Forelimb muscle (tissue), 1 donor: ENCODE data around the gene EXOSC9. TPM values are rescaled to one million over a fixed set of nuclear protein-coding genes. Genes with fewer than 3 reads are reported as not detected.
"Not testable (repeated sequence)": the region's sequence is repeated elsewhere in the genome, so short reads cannot be mapped to it uniquely, and the experiment has no call there.

Source experiments
- DNase-seq: peaks from one replicate; pipeline ENCODE4 v3.0.0-alpha.2; 2013; ENCODE audit warnings: low read depth
- polyA plus RNA-seq: library from polyadenylated mRNA; unstranded; fragments of 120-200 nt; gene quantifications from one replicate; pipeline ENCODE4 v1.2.1, GENCODE V29; 2013; ENCODE audit not compliant: insufficient read length

EXOSC9 gene, protein sequence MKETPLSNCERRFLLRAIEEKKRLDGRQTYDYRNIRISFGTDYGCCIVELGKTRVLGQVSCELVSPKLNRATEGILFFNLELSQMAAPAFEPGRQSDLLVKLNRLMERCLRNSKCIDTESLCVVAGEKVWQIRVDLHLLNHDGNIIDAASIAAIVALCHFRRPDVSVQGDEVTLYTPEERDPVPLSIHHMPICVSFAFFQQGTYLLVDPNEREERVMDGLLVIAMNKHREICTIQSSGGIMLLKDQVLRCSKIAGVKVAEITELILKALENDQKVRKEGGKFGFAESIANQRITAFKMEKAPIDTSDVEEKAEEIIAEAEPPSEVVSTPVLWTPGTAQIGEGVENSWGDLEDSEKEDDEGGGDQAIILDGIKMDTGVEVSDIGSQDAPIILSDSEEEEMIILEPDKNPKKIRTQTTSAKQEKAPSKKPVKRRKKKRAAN
- 26.9 TPM for polyA plus RNA-seq

DNA sequence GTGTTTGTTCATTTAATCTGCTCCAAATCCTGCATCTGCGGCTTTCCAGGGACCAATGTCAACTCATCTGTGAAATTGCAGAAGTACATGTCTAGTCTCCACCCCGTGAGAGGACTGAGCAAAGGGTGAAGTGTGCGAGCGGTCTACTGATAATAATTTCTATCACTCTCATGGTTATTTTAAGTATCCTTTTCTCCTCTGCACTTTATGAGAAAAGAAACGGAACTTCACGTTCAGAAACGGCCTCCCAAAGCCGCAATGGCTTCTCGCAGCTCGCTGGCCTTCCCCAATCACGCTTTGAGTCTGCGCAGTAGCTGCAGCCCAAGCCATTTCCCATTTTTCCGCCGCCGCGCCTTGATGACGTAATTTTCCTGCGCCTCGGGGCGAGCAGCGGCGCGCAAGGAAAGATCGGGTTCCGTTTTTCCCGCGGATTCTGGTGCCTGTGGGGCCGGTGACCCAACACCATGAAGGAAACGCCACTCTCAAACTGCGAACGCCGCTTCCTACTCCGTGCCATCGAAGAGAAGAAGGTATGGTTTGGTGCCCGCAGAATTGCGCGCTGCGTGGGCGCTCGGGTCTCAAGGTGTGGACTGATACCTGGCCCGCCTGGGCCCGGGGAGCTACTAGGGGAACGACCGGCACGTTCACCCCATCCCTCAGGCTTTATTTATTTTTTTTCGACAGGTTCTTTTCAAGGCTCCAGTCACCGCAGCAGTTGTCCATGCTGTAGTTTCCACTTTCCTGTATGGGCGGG, at the start of gene EXOSC9:
Gene EXOSC9, plus strand, starts transcription at position 363 of the 754 bp plus-strand sequence. Its CDS starts 102 bp downstream, at position 465.
- DNase-seq: peak; percentile 91

DNA sequence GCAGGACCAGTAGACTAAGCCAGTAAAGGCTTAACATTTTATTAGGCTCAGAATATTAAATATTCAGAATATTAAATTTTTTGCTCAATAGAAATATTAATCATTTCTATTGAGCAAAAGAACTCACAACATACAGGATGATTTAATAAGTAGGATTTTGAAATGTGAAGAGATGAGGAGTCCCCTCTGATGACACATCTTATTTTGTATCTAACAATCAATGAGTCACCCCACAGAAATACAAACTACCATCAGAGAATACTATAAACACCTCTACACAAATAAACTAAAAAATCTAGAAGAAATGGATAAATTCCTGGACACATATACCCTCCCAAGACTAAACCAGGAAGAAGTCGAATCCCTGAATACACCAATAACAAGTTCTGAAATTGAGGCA, 49.0 kb upstream of the EXOSC9 start:
- not testable (repeated sequence) for DNase-seq

DNA sequence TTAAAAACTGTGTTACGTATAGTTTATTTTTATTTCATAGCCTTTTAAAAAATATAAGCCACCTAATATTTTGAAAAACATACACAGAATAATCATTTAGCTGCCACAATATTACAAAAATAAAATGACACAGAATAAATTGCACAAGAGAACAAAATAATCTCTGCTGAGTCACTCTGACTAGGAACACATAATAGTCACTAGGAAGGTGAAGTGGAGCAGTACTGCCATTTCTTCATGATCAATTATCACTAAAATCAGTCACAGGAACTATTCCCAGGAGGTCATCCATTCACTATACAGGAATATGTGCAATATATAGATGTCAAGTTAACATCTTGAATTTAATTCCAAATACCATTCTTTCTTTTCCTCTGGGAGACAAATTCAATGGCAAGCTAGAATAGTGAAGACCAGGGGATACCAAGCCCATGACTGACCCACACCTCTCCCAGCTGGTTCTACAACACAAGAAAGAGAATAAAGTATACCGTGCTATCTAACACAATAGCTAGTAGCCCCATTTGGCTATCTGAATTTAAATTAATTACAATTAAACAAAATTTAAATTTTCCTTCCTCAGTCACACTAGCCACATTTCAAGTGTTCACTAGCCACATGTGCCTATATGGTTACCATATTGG, 42.1 kb upstream of the EXOSC9 start:
- no peak for DNase-seq

DNA sequence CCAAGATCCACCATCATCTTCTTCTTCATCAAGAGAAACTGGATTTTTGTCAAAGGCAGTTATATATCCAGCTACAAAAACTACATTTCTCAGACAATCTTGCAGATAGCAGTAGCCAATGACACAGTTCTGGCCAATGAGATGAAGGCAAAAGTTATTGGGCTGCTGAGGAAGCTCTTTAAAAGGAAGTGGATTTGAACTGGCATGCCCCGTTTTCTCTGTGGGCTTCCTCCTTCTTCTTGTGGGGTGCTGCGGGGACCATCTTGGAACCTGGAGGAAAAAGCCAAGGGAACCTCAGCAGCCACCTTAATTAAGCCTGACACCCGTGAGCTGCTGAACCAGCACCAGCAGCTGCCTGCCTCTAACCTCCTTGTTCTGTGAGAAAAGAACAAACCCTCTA, 40.9 kb upstream of the EXOSC9 start:
- DNase-seq: no peak

DNA sequence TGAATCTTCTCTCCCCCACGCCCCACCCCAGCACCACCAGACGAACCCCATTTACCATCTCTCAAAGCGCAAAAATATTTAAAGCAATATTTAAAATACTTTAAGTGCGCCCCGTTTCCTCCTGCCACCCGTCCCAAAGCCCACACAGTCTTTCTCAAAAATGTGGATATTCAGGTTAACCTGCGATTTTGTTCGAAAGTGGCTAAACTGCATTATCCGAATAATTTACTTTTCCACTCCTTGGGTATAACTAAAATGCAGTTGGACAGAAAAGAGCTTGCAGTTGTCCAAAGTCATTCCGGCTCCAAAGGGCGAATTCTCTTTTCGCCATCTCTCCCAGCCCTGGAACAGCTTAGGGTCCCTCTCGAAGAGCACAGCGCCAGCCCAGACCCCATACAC, 36.8 kb upstream of the EXOSC9 start:
- no peak for DNase-seq

DNA sequence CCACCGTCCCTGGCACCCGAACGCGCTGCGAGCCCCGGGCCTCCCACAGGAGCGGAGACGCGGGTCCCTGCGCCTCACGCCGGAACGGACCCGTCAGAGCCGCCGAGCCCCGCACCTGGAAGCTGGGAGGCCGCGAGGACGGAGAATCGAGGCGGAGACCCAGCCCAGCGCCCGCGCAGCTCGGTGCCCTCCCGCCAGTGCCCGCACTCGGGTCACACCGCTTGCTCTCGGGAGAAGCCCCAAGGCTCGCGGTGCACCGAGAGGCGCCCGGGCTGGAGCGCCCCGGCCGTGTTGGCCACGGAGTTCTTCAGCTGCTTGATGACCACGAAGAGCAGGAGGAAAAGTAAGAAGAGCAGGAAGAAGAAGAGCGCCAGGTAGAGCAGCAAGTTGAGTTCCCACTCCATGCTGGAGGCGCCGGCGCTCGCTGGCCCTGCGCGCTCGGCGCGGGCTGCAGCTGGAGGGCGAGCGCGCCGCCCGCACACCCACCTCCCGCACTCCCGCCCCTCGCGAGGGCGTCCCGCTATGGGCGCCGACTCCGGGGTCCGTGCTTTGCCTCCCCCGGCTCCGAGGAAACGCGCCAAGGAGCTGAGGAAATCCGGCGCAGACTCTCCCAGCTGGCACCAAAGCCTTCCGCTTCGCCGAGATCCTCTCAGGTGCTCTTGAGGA, 36.3 kb upstream of the EXOSC9 start, which contains the start of gene SMIM43:
Gene SMIM43, minus strand, starts transcription at position 463 of the 666 bp plus-strand sequence. Its CDS starts 59 bp downstream, at position 404.
- no peak for DNase-seq

DNA sequence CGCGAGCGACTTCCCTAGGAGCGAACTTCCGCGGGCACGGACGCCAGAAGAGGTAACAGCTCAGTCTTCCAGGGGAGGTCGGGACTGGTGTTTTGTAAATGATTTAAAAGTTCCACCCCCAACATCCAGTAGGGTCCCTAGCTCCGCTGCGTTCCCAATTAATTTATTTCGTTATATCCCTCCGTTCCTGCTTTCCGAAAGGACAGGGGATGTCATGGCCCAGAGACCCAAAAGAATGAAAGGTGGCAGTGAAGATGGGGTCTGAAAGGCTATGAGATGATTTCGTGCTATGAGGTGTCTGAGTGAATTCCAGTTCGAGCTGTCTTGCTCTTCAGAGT, 35.8 kb upstream of the EXOSC9 start:
- DNase-seq: no peak

DNA sequence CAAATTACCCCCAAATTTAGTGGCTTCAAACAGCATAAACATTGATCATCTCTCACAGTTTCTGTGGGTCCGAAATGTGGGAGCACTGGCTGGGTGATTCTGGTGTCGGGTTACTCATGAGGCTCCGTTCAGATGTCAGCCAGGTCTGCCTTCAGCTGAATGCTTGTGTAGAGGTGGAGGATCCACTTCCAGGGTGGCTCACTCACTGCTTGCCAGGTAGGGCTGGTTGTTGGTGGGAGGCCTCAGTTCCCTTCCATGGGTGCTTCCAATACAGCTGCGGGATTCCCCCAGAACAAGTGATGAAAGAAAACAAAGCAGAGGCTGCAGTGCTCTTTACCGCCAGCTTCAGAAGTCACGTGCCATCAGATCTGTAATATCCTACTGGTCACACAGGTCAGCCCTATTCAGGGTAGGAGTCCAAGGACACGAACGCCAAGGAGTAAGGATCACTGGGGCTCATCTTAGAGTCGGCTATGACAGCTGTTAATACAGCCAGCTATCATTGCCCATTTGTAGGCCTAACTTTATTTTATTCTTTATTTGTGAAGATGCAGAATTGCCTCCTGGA, 35.1 kb upstream of the EXOSC9 start:
- DNase-seq: no peak

DNA sequence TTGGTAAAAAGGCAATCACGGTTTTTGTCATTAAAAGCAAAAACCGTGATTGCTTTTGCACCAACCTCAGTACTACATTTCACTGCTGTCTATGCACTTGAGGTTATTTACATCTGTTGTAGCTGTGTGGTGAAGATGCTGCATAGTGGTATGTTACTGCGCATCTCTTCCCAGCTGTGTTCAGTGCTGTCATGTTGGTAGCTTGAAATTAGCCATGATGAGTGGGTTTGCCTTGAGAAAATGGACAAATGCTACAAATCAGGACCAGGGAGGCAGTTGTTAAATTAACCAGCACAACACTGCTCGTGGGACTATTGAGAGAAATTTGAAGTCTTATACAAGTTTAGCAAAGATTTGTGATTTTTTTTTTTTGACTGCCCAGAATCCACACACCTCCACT, 34.0 kb upstream of the EXOSC9 start:
- no peak for DNase-seq

DNA sequence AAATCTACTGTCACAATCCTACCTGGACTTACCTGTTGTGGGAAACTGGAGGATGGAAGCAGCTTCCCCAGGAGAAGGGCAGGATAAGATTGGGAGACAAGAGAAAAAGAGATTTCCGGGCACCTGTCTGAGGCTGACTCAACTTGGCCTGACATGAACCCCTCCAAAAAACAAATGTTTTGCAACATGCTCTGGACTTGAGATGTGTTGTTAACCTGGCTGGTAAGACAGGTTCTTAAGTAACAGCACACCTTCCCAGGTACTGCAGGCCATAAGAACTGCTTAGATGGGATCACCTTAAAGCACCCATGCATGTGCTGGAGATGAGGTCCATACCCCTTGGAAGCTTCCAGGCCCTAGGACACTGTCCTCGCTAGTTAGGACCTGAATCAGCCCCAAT, 31.8 kb upstream of the EXOSC9 start:
- DNase-seq: no peak

DNA sequence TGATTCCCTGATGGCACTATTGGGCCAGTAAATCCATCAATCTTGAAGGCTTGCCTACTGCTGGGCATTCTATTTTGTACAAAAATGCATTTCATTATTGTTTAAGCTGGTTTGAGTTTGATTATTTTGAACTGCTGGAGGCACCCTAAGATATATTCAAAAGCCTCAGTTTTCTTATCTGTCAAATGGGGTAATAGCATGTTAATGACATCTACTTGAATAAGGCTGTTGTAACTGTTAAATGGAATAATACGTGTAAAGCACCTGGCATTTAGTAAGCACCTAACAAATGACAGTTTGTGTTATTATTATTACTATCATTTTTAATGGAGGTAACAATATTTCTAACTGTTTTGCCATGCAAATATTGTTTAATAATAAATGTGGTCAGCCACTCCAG, 29.3 kb upstream of the EXOSC9 start:
- DNase-seq: no peak

DNA sequence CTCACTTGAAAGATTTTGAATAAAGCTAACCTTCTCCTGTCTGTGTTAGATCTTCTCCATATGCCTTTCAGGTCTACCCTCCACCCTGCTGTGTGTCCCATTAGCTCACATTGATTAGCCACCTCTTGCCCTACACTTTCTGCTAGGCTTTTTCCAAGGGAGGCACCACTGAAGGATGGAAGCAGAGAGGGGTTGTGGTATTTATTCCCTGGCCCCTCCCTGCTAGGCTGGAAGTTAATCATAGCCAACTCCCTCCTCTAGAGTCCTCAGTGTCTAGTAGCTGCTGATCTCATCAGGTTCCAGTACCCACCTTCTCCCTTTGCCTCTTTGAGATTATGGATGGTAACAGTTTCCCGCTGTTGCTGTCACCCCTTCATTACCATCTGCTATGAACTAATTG, 27.2 kb upstream of the EXOSC9 start:
- no peak for DNase-seq

DNA sequence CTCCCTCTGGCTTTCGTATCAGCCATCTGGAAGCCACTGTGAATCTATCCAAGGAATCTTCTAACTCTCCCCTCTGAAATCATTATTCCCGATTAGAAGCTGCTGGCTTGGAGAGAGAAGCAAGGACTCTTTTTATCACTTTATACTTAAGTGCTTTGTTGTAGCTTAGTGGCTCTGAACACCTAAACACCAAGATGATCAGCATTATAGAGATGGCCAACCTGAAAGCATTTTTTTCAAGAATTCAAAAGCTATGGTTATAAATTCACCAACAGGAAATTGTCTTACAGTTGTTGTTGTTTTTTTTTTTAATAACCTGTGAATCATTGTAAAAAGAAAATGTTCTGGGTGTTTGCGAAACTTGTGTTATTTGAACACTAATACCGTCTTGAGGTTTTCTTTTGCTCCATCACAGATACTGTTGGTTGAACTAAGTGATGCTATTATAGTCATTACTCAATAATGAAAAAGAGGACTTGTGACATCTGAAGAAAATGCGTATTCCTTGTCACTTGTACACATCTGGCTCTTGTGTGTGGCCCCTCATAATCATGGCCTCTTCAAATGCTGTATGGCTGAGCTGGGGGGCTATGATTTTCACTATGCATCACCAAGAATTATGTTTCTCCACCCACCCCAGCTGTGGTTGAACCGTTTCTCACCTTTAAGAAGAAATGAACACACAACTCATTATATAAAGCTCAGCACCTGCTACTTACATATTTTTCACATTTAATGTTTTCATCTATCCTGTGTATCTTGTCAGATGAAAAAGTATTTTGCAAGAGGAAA, 24.3 kb upstream of the EXOSC9 start:
- no peak for DNase-seq

DNA sequence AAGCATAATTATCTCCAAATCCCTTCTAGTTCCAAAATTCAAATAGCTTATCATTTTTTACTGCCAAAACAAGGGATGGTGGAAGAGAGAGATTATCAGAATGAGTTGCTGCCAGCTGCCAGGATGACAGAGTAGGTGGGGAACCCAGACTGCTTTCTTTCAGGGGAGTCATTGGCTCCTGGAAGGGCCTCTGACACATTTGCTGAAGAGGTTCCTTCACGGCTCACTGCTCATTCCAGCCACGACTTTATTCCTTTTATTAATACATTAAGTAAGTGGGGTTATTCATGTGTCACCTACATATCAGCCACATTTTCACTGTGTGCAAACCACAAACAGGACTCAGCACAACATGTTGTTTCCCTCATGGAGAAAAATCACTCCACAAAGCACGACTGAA, 23.5 kb upstream of the EXOSC9 start:
- DNase-seq: no peak

DNA sequence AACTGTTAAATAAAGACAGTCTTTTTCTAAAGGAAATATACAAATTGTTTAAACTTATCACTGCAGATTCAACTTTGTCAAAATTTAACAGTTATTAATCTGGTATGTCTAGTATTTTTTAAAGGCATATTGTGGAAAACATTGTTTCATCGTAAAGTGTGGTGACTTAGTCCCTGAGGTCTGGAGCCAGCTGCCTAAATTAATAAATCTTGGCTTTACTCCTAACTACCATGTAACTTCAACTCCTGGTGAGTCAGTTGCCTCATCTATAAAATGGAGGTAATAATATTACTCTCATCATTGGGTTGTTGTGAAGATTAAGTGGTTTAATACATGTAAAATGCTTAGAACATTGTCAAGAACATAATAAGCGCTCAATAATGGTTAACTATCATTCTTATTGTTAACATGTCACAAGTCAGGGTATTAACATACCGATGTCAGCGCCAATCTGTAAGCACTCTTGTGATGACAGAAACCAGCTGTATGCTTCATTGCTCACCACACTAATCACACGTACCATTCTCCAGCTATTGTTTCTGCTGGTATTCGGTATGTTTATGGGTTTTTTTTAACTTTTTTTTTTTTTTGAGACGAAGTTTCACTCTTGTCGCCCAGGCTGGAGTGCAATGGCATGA, 22.0 kb upstream of the EXOSC9 start:
- DNase-seq: no peak

DNA sequence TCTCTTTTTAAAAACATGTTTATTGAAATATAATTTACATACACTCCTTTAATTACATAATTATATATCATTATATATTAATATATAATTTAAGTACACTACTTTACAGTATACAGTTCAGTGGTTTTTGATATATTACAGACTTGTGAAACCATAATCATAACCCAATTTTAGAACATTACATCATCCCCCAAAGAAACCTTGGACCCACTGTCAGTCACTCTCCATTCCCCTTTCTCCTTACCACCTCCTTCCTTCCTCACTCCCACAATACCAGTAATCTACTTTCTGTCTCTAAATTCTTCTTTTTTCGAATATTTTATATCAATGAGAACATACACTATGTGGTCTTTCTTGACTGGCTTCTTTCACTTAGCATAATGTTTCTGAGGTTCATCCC, 17.9 kb upstream of the EXOSC9 start:
- no peak for DNase-seq

DNA sequence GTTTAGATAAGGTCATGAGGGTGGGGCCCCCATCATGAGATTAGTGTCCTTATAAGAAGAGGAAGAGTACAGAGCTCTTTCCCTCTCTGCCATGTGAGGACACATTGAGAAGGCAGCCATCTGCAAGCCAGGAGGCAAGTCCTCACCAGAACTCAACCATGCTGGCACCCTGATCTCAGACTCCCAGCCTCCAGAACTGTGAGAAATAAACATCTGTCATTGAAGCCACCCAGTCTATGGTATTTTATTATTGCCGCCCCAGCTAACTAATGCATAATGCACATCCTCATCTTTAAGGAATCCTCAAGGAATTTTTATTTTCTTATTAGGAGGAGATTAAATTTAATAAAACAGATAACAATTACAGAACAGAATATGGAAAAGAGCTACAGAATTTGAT, 16.7 kb upstream of the EXOSC9 start:
- no peak for DNase-seq

DNA sequence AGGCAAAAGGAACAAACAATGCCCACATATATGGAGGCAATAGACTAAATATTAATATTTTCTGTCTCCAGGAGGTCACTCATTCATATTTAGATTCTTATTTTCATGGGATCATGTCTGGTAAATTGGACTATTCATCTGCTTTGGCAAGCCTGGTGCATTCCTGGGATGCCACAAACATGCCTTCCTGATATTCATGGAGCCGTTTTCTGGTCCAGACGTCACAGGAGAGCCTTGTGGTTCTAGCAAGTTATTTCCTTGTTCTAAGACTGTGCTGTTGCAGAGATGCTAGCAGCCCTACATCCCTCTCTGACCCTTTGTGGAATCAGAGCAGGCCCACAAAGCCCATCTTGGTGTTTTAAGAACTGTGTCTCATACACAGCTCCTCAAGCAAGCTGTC, 16.1 kb upstream of the EXOSC9 start:
- DNase-seq: no peak

DNA sequence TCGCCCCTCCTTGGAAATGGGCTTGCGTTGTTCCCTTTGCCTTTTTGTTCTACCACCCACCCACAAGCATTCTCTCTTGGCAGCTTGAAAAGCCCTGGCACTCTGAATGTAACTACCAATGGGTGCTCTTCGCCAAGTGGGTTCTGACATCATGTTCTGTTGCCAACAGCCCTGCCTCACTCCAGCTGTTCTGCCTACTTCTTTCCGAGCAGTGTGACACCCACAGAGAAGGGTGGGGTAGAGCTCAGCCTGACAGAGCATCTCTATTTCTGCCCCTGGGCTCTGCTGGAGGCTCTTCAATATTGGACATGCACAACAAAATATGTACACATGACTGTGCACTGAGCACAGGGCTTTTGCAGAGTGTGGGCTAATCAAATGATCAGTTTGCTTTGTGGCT, 15.6 kb upstream of the EXOSC9 start:
- no peak for DNase-seq

DNA sequence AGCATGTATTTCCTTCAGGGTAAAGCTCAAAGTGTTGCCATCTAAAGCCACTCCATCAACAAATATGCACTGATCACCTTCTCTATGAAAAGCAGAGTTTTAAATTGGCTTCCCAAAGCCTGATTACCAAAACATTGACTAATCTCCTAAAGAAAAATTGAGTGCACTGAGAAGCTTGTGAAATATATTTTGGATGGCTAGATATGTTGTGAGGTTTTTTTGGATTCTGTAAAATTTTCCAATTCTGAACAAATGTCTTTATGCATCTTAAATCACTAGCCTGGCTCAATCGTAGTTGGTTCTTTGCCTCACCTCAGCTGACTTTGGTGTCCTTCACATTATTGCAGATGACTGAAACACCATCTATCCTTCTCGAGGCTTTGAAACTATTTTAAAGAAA, 14.9 kb upstream of the EXOSC9 start:
- no peak for DNase-seq
